ENCODE measurements around the gene GNAI3.
A peak's percentile ranks its signal among the peaks of the same experiment; 100 is the strongest.

- TF ChIP-seq POLR2AphosphoS5 (IDR thresholded peaks at IDR 0.05) (peak; percentile 64 to 82), EP300 (IDR thresholded peaks at IDR 0.05) (no peak), CTCF (IDR thresholded peaks at IDR 0.05) (no peak), POLR2A (IDR thresholded peaks at IDR 0.05) (peak in 2 of 4 donors; percentile 15 to 68)
These were observed 71.4 kb downstream of the GNAI3 start, which contains the start of the genes AMPD2 and GNAT2 for GRCh38 chr1:109619576-109620400.

All from upper lobe of left lung (tissue), 4 donors.